Hepatocyte (in vitro differentiated cells): Measurements from ENCODE around the gene PTPRN2. TPM values are rescaled to one million over a fixed set of nuclear protein-coding genes. Genes with fewer than 3 reads are reported as not detected.

ENCODE experiments used
- DNase-seq: peaks from one replicate; pipeline ENCODE4 v3.0.0-alpha.2; 2016; ENCODE audit warnings: low spot score
- H2AFZ ChIP-seq: fragments of 200-600 bp; sonication (generic); 2 replicates; pipeline ENCODE4 v1.6.0; 2016; ENCODE audit warnings: antibody characterized with exemption, mild to moderate bottlenecking
- H3K27ac ChIP-seq: fragments of 200-600 bp; sonication (generic); 2 replicates; pipeline ENCODE4 v1.5.1; 2016; ENCODE audit warnings: mild to moderate bottlenecking
- H3K27me3 ChIP-seq: fragments of 200-600 bp; sonication (generic); 2 replicates; pipeline ENCODE4 v1.6.1; 2016
- H3K36me3 ChIP-seq: fragments of 200-600 bp; sonication (generic); replicated peaks from 2 replicates; pipeline ENCODE4 v1.5.1; 2016; ENCODE audit warnings: low read depth; ENCODE audit not compliant: insufficient read depth
- H3K4me1 ChIP-seq: fragments of 200-600 bp; sonication (generic); 2 replicates; pipeline ENCODE4 v1.5.1; 2016; ENCODE audit warnings: mild to moderate bottlenecking, moderate library complexity; ENCODE audit not compliant: insufficient read depth
- H3K4me2 ChIP-seq: fragments of 200-600 bp; sonication (generic); 2 replicates; pipeline ENCODE4 v1.6.0; 2016
- H3K4me3 ChIP-seq: fragments of 200-600 bp; sonication (generic); 2 replicates; pipeline ENCODE4 v1.5.1; 2016; ENCODE audit warnings: mild to moderate bottlenecking
- H3K79me2 ChIP-seq: fragments of 200-600 bp; sonication (generic); 2 replicates; pipeline ENCODE4 v1.6.0; 2017; ENCODE audit warnings: mild to moderate bottlenecking
- H3K9me2 ChIP-seq: fragments of 200-600 bp; sonication (generic); replicated peaks from 2 replicates; pipeline ENCODE4 v1.6.0; 2017; ENCODE audit warnings: mild to moderate bottlenecking; ENCODE audit not compliant: insufficient read depth
- H3K9me3 ChIP-seq: fragments of 200-600 bp; sonication (generic); 2 replicates; pipeline ENCODE4 v1.5.1; 2016; ENCODE audit warnings: low read depth, mild to moderate bottlenecking
- H4K20me1 ChIP-seq: fragments of 200-600 bp; sonication (generic); 2 replicates; pipeline ENCODE4 v1.6.0; 2016; ENCODE audit warnings: mild to moderate bottlenecking; ENCODE audit not compliant: insufficient read depth, poor library complexity, severe bottlenecking
- EZH2 ChIP-seq: fragments of 200-600 bp; sonication (generic); IDR thresholded peaks from 2 replicates; pipeline ENCODE4 v1.6.1; 2016; ENCODE audit warnings: antibody characterized with exemption, mild to moderate bottlenecking, borderline replicate concordance
- EZH2phosphoT487 ChIP-seq: fragments of 200-600 bp; sonication (generic); IDR thresholded peaks from one replicate; pipeline ENCODE4 v1.6.1; 2018; ENCODE audit warnings: antibody characterized with exemption, mild to moderate bottlenecking, low read depth, moderate library complexity; ENCODE audit not compliant: unreplicated experiment, severe bottlenecking
- WGBS: methylation state at CpG from one replicate; pipeline ENCODE4 v1.1.6; 2016; ENCODE audit warnings: low lambda C conversion rate; ENCODE audit errors: missing lambda C conversion rate; 5-methylcytosine and 5-hydroxymethylcytosine counted together
- polyA plus RNA-seq: library from polyadenylated mRNA; unstranded; fragments of >200 nt; fragmentation: Nextera tagmentation; extraction: Ambion mirVana; gene quantifications from 2 replicates; pipeline ENCODE4 v1.2.1, GENCODE V29; 2016
- total RNA-seq: library from RNA; depleted of rRNA; stranded (reverse); fragments of >200 nt; gene quantifications from 2 replicates; pipeline ENCODE4 v1.2.3, GENCODE V29; 2014
- TF ChIP-seq, protein P1 (sequence below): fragments of 200-600 bp; sonication (generic); IDR thresholded peaks from 2 replicates; pipeline ENCODE4 v1.5.1; 2016; ENCODE audit warnings: antibody characterized with exemption, mild to moderate bottlenecking; ENCODE audit not compliant: poor library complexity

Gene PTPRN2
- total and polyA plus RNA-seq, 2 experiments from 2014 or later, result 2.1 to 3.3 TPM

DNA sequence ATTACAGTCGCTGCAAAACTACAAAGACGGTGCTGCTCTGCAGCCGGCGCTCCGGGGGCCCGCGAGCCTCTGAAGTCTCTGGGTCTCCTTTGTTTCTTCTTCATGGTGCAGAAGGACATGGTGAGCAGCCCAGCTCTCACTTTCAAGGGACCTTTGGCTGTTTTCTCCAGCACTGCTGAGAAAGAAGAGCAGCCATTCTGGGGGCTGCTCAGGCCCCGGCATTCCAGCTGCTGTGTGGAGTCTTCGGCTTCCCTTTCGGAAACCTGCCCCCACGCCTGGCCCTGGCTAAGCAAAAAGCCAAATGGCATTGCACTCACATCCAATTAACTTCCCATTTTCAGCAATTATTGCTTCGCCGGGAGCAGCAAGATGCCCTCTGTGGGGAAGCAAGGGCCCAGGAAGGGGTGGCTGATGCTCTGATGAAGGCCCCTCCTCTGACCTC, 555.7 kb downstream of the PTPRN2 start:
- no peaks in the 10 kb centered on the region for H3K9me2 ChIP-seq
- no peaks in the 10 kb centered on the region for H4K20me1 ChIP-seq
- no peak overlapping the region for H2AFZ ChIP-seq
- H3K9me3 ChIP-seq, result no peaks in the 10 kb centered on the region
- TF ChIP-seq EZH2phosphoT487 (no peak), EZH2 (no peak)
- TF ChIP-seq, protein P1, sequence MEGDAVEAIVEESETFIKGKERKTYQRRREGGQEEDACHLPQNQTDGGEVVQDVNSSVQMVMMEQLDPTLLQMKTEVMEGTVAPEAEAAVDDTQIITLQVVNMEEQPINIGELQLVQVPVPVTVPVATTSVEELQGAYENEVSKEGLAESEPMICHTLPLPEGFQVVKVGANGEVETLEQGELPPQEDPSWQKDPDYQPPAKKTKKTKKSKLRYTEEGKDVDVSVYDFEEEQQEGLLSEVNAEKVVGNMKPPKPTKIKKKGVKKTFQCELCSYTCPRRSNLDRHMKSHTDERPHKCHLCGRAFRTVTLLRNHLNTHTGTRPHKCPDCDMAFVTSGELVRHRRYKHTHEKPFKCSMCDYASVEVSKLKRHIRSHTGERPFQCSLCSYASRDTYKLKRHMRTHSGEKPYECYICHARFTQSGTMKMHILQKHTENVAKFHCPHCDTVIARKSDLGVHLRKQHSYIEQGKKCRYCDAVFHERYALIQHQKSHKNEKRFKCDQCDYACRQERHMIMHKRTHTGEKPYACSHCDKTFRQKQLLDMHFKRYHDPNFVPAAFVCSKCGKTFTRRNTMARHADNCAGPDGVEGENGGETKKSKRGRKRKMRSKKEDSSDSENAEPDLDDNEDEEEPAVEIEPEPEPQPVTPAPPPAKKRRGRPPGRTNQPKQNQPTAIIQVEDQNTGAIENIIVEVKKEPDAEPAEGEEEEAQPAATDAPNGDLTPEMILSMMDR, result no peak
- no peak overlapping the region for H3K4me3 ChIP-seq
- no peak overlapping the region for H3K27ac ChIP-seq
- peaks cover 5% of the 10 kb centered on the region for H3K4me1 ChIP-seq
- H3K27me3 ChIP-seq, result no peaks in the 10 kb centered on the region
- H3K36me3 ChIP-seq, result no peaks in the 10 kb centered on the region
- DNase-seq, result no peak
- WGBS, result 70% methylated on average over 11 of the region's 13 CpGs
- H3K4me2 ChIP-seq, result no peak overlapping the region
- H3K79me2 ChIP-seq, result no peaks in the 10 kb centered on the region

DNA sequence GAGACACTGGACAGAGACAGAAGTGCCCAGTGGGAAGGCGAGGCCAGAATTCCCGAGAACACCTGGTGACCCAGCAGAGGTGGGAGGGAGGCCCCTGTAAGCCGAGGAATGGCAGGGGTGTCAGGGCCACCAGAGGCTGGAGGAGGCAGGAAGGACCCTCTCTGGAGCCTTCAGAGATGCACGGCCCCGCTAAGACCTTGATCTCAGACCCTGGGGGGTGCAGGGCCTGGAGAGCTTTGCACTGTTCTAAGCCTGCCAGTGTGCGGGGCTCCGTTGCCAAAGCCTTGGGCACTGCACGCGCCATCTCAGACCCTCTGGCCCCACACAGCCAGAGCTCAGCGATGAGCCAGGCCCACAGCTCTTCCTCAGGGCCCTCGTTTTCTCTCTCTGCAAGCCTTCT, 557.1 kb downstream of the PTPRN2 start:
- TF ChIP-seq EZH2, result no peak
- TF ChIP-seq EZH2phosphoT487, result no peak
- TF ChIP-seq, protein P1, result no peak
- H3K27me3 ChIP-seq, result no peaks in the 10 kb centered on the region
- H3K4me1 ChIP-seq, result peaks cover 5% of the 10 kb centered on the region
- DNase-seq, result no peak
- H3K9me2 ChIP-seq, result no peaks in the 10 kb centered on the region
- no peaks in the 10 kb centered on the region for H3K36me3 ChIP-seq
- no peaks in the 10 kb centered on the region for H4K20me1 ChIP-seq
- H3K4me3 ChIP-seq, result no peak overlapping the region
- H2AFZ ChIP-seq, result no peak overlapping the region
- H3K79me2 ChIP-seq, result no peaks in the 10 kb centered on the region
- no peak overlapping the region for H3K4me2 ChIP-seq
- no peak overlapping the region for H3K27ac ChIP-seq
- H3K9me3 ChIP-seq, result no peaks in the 10 kb centered on the region
- 93% methylated on average over 11 of the region's 11 CpGs for WGBS

DNA sequence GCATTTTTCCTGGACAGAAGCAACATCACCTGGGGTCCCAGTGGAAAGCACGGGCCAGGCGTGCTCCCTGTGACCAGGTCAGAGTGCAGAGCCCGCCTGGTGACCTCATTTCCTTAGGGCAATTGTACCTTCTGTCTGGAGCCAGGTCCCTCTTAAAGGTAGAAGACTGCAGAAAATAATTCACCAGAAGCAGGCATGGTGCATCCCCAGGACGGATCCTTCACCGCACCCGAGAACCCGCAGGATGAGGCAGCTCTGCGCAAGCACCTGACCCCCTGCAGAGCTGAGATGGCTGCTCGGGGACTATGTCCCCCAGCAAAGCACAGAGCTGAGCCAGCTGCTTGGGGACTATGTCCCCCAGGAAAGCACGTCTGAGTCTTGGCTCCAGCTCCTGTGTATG, 557.6 kb downstream of the PTPRN2 start:
- H4K20me1 ChIP-seq, result no peaks in the 10 kb centered on the region
- no peak overlapping the region for H3K27ac ChIP-seq
- no peaks in the 10 kb centered on the region for H3K27me3 ChIP-seq
- H3K79me2 ChIP-seq, result no peaks in the 10 kb centered on the region
- TF ChIP-seq EZH2 (no peak), EZH2phosphoT487 (no peak)
- TF ChIP-seq, protein P1, result no peak
- WGBS, result 80% methylated on average over 10 of the region's 10 CpGs
- no peaks in the 10 kb centered on the region for H3K9me2 ChIP-seq
- no peak for DNase-seq
- H3K4me2 ChIP-seq, result no peak overlapping the region
- peaks cover 5% of the 10 kb centered on the region for H3K4me1 ChIP-seq
- no peak overlapping the region for H3K4me3 ChIP-seq
- H3K36me3 ChIP-seq, result no peaks in the 10 kb centered on the region
- H2AFZ ChIP-seq, result no peak overlapping the region
- H3K9me3 ChIP-seq, result no peaks in the 10 kb centered on the region

DNA sequence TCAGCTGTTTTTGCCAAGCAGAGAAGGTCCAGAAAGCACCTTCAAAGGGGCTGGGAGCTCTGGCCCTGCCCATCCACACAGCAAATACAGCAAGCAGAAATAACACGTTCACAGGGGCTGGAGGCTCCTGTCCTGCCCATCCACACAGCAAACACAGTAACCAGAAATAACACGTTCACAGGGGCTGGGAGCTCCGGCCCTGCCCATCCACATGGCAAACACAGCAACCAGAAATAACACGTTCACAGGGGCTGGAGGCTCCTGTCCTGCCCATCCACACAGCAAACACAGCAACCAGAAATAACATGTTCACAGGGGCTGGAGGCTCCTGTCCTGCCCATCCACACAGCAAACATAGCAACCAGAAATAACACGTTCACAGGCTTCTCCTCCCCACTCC, 558.1 kb downstream of the PTPRN2 start:
- peaks cover 5% of the 10 kb centered on the region for H3K4me1 ChIP-seq
- H4K20me1 ChIP-seq, result no peaks in the 10 kb centered on the region
- H3K4me2 ChIP-seq, result no peak overlapping the region
- H3K27ac ChIP-seq, result no peak overlapping the region
- WGBS, result 58% methylated on average over 5 of the region's 5 CpGs
- H3K36me3 ChIP-seq, result no peaks in the 10 kb centered on the region
- TF ChIP-seq, protein P1, result no peak
- TF ChIP-seq EZH2phosphoT487 (no peak), EZH2 (no peak)
- H3K79me2 ChIP-seq, result no peaks in the 10 kb centered on the region
- H3K4me3 ChIP-seq, result no peak overlapping the region
- H3K9me3 ChIP-seq, result no peaks in the 10 kb centered on the region
- H3K27me3 ChIP-seq, result no peaks in the 10 kb centered on the region
- no peak for DNase-seq
- H3K9me2 ChIP-seq, result no peaks in the 10 kb centered on the region
- H2AFZ ChIP-seq, result no peak overlapping the region
